Fibroblast of peridontal ligament (primary cell): Measurements from ENCODE around the gene AGBL4.
"Not testable (repeated sequence)": the region's sequence is repeated elsewhere in the genome, so short reads cannot be mapped to it uniquely, and the experiment has no call there.

Source experiments
- DNase-seq: peaks from one replicate; pipeline ENCODE4 v3.0.0-alpha.2; 2010; ENCODE audit errors: extremely low read depth

Gene AGBL4

DNA sequence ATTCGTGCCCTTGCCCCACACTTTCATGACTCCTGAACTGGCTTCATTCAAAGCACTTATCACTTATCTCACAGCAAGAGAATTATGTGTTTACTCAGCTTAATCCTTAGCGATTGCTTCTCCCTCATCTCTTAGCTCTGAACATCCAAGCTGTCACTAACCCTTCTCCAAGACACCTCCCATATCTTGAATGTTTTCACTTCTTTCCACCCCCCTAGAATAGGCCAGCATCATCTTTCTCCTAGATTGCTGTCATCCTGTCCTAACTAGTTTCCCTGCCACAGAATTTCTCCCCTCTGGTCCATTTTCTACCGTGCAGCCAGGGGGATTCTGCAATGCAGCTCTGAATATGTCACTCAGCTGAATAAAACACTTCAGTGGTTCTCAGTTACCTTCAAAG, 1483.2 kb downstream of the AGBL4 start:
- no peak for DNase-seq

DNA sequence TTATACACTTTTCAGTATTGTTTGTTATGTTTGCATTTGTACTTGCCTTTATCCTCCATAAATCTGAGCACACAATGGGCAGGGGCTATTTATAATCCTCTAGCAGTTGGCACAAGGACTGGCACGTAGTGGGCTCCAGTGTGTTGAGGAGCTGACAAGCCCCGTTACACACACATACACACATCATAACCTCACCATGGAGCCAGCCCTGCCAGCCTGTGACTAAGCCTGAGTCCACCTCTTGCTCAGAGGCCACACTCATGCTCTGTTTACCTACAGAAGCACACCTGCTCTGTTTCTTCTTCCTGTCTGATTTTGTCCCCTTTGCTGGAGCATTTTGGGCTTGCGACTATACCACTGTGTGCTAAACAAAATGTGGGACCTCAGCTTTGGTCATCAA, 1487.3 kb downstream of the AGBL4 start:
- no peak for DNase-seq

DNA sequence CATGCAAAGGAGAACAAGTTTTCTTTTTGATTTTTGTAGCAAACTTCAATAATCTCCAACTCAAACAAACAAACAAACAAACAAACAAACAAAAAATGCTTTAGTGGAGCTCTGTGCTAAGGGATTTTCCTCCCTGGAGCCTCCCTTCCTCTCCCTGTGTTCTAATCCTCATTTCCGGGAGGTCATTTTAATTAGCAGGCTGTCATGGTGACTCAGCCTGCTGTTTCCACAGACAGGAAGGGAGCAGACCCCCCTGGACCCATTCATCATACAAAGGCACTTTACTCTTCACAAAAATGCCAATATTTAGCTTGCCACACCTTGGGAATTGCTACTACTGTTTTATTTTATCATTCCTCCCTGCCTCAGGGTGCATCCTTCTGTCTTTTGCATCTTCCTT, 1490.8 kb downstream of the AGBL4 start:
- DNase-seq, result no peak

DNA sequence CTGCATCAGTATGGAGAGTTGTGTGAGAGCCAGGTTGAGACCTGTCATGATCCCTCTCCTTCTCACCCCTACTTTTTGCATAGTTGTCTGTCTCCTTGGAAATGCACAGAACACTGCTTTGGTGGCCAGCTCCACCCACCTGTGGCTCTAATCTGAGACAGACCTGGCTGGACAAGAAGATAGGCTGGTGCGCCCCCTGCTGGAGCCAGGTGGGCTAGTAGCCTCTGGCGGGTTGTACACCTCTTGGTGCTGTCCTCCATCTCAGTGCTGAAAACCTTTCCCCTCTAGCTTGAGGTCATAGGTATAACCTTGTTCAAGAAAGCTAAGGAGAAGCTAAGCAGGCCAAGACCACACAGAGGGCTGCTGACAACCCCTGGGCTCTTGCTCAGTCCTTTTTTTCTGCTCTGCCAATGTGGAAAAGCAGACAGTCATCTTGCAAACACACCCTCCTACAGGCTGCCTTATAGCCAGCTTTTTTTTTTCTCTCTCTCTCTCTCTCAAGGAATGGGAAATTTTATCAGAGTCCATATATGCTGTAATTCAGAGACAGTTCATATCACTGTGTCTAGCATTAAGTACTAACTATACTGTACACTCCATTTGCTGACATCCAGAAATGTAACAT, 1492.9 kb downstream of the AGBL4 start:
- DNase-seq, result no peak

DNA sequence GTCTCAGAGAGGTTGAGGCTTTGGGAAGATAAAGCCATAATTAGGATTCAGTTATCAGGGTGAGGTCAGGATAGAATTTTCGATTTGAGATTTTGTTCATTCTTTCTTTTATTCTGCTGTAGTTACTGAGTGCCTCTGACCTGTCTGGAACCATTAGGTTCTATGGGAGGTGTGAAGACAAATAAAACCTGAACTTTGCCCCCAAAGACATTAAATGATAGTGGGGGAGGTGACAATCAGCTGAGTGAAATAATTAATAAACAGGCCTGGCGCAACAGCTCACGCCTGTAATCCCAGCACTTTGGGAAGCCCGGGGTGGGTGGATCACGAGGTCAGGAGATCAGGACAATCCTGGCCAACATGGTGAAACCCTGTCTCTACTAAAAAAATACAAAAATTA, 1496.7 kb downstream of the AGBL4 start:
- DNase-seq, result no peak

DNA sequence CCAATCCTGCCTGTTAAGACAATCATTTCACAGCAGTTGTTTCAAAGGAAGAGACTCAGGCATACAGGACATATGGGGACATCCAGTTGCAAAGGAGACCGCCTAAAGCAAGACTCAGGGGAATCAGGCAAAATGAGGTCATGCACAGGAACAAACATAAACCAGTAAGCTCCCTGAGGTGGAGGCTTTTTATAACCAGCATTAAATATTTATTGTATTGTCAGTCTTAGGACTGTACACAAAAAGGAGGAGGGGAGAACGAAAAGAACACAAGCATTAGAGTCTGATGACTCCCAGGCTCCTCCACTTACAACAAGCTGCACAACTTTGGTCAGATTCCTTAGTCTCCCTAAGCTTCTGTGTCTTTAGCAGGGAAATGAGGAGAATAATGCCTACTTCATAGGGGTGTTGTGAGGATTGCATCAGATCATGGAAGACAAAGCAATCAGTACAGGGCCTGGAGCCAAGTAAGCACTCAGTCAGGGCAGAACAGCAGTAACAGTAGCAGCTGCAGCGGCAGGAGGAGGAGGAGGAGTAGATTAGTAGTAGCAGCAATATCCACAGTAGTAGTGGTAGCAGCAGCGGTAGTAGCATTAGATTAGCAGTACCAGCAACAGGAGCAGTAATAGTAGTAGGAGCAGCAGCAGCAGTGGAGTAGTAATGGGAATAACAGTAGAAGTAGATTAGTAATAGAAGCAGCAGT, 1497.6 kb downstream of the AGBL4 start:
- DNase-seq, result peak; percentile 29

DNA sequence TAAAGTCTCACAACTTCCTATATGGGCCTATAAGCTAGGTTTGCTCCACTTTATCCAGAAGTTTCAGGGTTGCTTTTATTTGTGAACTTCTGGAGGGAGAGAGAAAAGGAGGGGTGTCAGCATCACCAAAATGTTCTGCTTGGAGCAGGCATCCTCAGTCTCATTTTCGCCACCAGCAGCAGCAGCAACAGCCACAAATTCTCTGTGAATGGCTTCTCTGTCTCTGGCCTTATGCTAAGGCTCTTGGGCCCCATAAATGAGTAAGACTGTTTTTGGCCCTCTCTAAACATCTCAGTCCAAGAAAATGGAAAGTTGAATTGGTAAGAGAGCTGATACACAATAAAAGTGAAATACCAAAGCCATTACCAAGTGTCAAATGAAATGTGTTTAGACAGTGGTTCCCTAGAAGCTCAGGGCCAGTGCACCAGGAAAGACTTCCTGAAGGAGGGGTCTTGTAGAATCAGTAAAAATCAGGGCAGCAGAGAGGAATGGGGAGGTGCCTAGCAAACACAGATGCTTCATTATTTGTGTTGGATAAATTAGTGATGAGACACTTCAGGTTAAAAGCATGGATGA, 1498.8 kb downstream of the AGBL4 start:
- DNase-seq, result no peak

DNA sequence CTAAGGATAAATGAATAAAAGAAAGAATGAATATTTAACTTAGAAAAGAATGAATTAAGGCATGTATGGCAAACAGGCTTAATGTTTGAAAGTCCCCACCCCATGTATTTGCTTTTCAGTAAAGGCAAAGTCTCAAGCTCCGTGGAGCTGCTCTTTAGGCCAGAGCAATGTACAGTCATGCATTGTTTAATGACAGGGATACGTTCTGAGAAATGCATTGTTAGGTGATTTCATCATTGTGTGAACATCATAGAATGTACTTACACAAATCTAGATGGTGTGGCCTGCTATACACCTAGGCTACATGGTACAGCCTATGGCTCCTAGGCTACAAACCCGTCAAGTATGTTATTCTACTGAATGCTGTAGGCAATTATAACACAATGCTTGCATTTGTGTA, 1500.2 kb downstream of the AGBL4 start:
- DNase-seq, result no peak

DNA sequence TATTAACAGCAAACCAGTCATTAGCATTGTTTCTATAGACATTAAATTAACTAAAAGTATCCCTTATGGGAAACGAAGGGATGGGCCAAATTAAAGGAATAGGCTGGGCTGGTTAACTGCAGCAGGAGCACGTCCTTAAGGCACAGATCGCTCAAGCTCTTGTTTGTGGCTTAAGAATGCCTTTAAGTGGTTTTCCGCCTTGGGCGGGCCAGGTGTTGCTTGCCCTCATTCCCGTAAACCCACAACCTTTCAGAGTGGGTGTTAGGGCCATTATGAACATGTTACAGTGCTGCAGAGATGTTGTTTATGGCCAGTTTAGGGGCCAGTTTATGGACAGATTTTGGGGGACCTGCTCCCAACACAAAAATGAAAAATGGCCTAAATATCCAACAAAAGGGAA, 1503.9 kb downstream of the AGBL4 start:
- DNase-seq, result not testable (repeated sequence)

DNA sequence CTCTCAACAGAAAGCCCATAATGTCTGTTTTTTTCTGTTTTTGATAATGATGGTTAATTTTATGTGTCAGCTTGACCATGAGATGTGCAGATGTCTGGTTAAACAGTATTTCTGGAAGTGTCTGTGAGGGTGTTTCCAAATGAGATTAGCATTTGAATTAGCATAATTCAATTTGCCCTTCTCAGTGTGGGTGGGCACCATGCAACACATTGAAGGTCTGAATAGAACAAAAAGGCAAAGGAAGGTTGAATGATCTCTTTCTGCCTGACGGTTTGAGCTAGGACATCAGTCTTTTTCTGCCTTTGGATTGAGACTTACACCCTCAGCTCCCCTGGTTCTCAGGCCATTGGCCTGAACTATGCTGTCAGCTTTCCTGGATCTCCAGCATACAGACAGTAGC, 1516.9 kb downstream of the AGBL4 start:
- DNase-seq, result no peak

DNA sequence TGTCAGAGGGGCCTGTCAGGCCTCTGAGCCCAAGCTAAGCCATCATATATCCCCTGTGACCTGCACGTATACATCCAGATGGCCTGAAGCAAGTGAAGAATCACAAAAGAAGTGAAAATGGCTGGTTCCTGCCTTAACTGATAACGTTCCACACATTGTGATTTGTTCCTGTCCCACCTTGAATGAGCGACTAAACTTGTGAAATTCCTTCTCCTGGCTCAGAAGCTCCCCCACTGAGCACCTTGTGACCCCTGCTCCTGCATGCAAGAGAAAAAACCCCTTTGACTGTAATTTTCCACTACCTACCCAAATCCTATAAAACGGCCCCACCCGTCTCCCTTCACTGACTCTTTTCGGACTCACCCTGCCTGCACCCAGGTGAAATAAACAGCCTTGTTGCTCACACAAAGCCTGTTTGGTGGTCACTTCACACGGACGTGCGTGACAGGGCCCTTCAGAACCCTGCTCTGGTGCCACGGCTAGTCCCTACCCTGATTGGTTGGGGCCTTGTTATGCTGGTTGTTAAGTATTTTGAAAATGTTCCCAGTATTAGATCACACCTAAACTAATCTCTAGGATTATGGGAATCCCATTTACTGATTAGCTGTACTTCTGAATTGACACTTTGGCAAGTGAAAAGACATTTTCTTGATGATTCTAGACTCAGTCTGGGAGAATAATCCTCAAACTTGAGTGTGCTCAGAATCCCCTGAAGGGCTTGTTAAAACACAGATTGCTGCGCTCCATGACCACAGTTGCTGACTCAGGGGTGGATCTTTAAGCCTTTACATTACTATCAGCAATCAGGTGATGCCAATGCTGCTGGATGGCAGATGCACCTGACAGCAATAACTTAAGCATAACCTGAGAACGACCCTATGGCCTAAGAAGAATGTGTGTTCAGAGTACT, 1523.0 kb downstream of the AGBL4 start:
- DNase-seq, result no peak

DNA sequence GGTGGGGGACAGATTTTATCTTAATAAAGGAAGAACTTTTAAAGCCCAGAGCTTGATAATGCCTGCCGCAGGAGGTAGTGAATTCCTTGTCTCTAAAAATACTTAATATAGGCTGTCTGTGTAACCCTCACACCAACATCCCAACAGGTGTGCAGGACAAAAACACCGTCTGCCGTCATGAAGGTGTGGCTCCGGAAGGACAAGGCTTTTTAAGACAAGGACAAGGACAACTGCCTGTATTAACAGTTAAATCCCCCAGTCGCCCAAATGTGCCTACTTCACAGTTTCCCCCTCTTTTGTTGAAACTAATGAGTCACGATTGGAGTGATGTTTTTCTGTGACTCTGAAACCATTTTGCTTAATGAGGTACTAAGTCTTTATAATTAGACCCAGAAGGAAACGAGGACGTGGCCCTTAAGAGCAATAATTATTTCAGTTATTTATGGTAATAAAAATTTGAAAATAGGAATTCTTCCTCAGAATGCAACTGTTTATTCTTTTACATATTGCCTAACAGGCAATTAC, 1524.5 kb downstream of the AGBL4 start:
- no peak for DNase-seq

DNA sequence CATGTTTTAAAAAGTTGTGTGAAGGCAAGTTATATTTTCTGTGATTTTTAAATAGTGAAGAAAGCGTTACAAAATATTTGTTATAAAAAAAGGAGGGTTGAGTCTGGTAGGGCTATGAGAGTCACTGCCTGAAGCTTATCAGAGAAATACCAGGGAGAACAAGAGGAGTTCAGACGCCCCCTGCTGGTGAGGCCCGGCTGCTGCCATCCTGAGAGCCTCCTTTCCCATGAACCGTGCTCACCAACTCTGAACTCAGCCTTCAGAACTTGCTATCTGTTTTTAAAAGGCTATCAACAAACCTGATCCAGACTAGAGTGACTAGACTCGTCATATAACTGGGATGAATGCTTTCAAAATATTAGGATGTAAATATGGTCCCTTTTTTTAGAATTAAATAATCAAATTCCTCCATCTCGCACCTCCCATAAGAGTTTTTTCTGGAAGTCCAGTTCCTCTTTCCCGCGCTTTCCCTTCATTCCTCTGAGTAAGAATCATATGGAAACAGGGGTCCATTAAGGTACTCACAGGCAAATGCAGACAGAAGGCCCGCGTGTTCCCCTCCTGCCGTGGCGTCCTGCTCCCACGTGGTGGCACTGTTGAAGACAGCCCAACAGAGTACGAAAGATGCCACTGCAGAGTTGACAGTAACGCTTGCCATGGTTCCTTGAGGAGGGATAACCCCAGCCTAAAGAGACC, 1525.5 kb downstream of the AGBL4 start:
- peak; percentile 81 for DNase-seq

DNA sequence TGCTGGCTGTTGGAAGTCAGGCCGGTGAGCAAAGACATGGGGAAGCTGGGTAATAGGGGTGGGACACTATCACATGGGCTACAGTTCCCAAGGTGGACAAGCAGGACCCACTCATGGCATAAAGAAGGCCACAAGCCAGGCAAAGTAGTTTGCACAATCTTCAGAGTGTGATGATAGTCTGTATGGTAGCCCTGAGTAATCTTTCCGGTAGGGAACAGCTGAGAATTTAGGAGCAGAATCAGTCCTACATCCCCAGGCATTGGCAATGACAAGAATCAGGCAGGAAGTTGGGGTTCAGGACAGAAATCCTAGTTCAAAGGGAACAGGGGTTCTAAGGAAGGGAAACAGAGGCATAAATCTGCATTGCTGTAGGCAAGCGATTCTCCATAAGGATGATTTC, 1527.8 kb downstream of the AGBL4 start:
- no peak for DNase-seq

DNA sequence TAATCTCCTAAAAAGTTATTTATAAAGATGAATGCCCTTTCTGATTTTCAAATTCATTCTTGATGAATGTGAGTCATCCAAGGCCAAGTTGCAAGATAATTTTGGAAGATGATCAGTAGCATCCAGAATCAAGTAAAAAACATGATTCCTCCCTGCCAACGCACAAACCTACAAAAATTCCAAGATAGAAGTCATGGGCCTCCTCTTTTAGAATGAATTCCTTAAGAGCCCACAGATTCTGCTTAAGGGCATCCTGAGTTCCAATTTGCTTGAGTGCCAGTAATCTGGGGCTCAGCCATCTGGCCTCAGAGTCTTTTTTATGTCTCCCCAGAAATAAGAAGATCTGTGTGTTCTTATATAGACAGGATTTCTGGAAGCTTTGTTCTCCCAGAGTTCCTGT, 1528.6 kb downstream of the AGBL4 start:
- peak; percentile 70 for DNase-seq

DNA sequence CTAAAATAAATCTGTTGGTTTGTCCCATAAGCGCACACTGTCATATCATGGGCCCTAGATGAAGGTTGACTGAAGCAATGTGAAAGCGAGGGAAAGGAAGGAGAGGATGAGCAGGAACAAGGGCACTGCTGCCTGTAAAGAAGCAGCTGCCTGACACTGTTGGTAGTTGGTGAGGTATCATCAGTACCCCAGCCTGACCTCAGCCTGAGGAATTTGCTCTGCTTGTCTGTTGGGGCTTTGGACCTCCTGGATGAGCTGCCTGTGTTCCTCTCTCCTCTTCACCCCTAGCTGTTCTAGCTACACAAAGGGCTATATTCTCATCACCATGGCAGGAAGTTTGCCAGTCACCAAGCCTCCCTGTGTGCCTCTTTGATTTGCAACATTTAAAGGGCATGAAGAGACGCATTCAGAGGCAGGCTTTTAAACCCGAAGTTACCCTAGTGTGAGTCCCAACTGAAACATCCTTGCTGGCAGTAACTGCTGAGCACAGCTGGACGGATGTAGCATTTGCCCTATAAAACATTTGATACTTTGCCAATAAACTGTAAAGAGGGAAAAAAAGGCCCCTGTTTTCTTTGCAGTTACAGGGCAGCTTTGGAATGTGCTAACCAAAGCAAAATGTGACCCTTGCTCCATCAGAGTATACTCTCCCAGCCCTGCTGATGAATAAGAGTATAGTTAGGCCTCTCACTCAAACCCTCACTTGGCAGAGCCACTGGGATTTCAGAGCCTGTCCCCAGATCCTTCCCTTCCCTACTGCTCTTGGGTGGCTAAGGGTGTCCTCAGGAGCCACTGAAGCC, 1529.6 kb downstream of the AGBL4 start:
- peak; percentile 98 for DNase-seq

DNA sequence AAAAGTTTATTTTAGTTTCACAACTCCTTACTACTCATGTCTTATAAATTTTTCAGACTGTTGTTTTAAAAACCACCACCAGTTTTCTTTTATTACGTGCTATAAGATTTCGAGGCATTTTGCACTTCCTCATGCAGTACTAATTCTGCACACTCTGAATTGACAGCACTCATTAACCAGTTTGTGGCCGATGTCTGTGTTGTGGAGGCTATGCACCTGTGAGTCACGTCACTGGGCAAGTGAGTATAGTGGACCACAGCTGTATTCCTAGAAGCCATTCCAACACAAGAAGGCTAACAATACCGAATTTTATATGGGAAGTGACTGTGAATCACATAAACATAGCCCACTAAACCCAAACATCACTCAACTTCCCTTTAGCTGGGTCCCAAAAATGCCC, 1530.7 kb downstream of the AGBL4 start:
- DNase-seq, result no peak

DNA sequence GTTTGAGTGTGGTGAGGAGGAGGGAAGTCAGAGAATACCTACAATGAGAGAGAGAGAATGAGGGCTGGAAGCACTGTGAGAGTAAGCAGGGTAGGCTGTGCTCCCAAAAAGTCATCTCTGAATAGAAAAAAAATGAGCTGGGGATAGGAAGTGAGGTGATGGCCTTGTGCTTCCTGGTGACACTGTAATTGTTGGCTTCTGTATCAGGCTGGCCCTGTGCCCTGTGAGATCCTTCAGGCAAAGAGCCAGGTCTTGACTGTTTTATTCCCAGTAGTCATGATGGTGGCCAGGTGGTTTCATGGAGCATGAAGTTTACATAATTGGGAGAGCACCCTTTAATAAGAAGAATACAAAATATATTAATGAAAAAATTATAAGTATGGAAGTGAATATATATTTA, 1531.4 kb downstream of the AGBL4 start:
- no peak for DNase-seq

DNA sequence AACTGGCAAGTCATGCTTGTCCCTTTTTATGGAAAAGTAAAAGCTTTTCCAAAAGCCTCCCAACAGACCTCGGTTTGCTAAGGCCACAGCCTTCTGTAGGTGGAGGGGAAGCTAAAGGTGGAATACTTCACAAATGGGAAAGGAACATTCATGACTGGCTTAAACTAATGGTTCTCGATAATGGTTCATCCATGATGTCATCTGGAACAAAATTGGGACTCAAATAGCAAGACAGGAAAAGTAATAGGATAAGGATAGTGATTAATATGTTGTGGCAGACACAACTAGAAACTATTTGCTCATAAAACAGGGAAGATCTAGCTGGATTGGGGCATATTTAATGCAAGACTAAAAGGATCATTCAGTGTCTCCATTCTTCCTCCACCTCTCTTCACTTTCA, 1535.0 kb downstream of the AGBL4 start:
- no peak for DNase-seq
